ENCODE results near the gene PIP4K2A.

Gene PIP4K2A

DNA sequence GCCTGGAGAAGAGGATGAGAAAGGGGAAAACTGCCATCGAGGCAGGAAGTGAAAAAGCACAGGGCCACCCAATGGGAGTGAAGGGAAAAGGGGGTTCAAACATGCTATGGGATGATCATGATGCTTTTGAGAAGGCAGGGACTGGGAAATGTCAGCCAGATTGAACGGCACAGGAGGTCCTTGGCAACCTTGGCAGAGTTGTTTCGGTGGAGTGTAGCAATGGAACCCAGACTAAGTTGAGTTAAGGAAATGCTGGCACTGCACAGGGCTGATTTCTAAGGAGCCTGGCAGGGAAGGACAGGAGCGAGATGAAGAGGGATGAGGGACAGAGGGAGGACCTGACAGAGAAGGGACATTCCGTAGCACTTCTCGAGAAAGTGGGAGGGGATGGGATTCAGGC lies 101.4 kb downstream of the PIP4K2A start:
- H3K4me1 ChIP-seq (ENCODE audit: control insufficient read depth, low read depth, low read length) = peaks cover 49% of the 10 kb centered on the region
- H3K27ac ChIP-seq (ENCODE audit: low read length) = no peak overlapping the region
- H3K36me3 ChIP-seq (ENCODE audit: control insufficient read depth, low read depth, low read length) = peaks cover 3% of the 10 kb centered on the region
- H3K4me3 ChIP-seq (ENCODE audit: low read length) = no peak overlapping the region
- no peaks in the 10 kb centered on the region for H3K9me3 ChIP-seq (ENCODE audit: control insufficient read depth, low read depth, low read length)
- H3K9ac ChIP-seq (ENCODE audit: low read length) = no peak overlapping the region
- H3K27me3 ChIP-seq (ENCODE audit: control insufficient read depth, insufficient read depth, low read length) = no peaks in the 10 kb centered on the region

DNA sequence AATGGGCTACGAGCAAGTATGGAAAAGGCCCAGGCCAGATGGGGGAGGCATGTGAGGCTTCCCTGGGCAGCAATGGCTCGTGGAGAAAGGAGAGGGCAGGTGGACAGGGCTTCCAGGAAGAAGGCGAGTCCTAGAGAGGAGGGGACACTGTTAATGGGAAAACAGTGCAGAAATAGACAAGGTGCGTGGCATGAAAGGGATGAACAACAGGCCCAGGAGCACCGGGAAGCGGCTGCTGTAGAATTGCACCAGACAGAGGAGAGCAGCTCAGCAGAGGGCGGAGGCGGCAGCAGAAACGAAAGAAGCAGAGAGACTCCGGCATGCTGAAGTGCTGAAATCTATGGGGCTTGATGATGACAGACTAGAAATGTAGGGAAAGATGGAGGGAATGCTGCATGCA lies 102.1 kb downstream of the PIP4K2A start:
- Histone ChIP-seq H3K9ac (ENCODE audit: low read length) (no peak overlapping the region), H3K9me3 (ENCODE audit: control insufficient read depth, low read depth, low read length) (no peaks in the 10 kb centered on the region), H3K27me3 (ENCODE audit: control insufficient read depth, insufficient read depth, low read length) (no peaks in the 10 kb centered on the region), H3K36me3 (ENCODE audit: control insufficient read depth, low read depth, low read length) (peaks cover 3% of the 10 kb centered on the region), H3K4me3 (ENCODE audit: low read length) (no peak overlapping the region), H3K4me1 (ENCODE audit: control insufficient read depth, low read depth, low read length) (peaks cover 43% of the 10 kb centered on the region), H3K27ac (ENCODE audit: low read length) (no peak overlapping the region)

DNA sequence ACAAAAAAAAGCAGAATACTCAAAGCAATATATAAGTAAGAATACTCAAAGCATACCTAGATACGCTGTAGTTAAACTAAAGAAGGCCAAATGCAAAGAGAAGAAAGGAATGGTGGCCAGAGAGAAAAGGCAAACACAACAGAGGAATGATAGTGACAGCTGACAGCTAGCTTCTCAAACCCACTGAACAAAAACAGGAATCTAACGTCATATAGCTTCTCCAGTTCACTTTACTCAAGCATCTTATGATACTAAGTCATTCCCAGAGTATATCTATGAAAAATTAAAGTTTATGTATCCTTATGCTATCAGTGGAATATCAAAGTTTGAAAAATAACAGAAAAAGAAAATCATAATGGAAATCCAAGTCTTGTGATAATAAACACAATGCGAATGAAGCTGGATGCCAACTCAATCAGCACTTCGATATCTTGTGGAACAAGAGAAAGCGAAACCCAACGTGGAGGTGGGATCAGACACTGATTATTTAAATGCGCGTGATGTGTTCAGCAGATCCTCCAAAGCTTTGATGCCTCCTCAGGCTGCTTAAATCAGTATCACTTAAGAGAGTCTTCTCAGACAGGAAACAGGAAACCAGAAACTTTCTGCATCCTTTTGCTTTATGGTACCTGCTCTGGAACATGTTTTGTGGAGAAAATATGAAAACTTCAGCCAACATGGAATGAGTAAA lies 102.8 kb downstream of the PIP4K2A start:
- Histone ChIP-seq H3K36me3 (ENCODE audit: control insufficient read depth, low read depth, low read length) (peaks cover 3% of the 10 kb centered on the region), H3K27me3 (ENCODE audit: control insufficient read depth, insufficient read depth, low read length) (no peaks in the 10 kb centered on the region), H3K4me3 (ENCODE audit: low read length) (no peak overlapping the region), H3K9ac (ENCODE audit: low read length) (no peak overlapping the region), H3K4me1 (ENCODE audit: control insufficient read depth, low read depth, low read length) (peaks cover 39% of the 10 kb centered on the region), H3K27ac (ENCODE audit: low read length) (no peak overlapping the region), H3K9me3 (ENCODE audit: control insufficient read depth, low read depth, low read length) (no peaks in the 10 kb centered on the region)

DNA sequence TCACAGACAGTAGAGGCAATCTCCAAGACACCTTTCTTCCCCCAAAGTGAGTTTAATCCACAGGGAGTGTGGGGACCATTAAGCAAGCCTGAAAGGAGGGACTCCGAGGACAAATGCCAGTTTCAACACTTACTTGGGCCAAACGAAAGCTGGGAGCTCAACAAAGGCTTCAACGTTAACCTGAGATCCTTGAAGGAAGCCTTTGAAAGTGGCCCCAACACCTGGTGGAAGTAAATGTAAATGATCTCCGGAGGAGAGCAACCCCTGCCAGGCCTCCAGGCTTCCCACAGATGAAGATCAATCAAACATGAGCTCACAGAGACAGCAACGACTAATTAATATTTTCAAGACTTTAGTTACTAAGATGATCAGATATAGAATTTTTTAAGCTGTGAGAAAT lies 103.8 kb downstream of the PIP4K2A start:
- peaks cover 32% of the 10 kb centered on the region for H3K4me1 ChIP-seq (ENCODE audit: control insufficient read depth, low read depth, low read length)
- no peak overlapping the region for H3K27ac ChIP-seq (ENCODE audit: low read length)
- no peak overlapping the region for H3K4me3 ChIP-seq (ENCODE audit: low read length)
- H3K9ac ChIP-seq (ENCODE audit: low read length) = no peak overlapping the region
- no peaks in the 10 kb centered on the region for H3K27me3 ChIP-seq (ENCODE audit: control insufficient read depth, insufficient read depth, low read length)
- peaks cover 3% of the 10 kb centered on the region for H3K36me3 ChIP-seq (ENCODE audit: control insufficient read depth, low read depth, low read length)
- H3K9me3 ChIP-seq (ENCODE audit: control insufficient read depth, low read depth, low read length) = no peaks in the 10 kb centered on the region

DNA sequence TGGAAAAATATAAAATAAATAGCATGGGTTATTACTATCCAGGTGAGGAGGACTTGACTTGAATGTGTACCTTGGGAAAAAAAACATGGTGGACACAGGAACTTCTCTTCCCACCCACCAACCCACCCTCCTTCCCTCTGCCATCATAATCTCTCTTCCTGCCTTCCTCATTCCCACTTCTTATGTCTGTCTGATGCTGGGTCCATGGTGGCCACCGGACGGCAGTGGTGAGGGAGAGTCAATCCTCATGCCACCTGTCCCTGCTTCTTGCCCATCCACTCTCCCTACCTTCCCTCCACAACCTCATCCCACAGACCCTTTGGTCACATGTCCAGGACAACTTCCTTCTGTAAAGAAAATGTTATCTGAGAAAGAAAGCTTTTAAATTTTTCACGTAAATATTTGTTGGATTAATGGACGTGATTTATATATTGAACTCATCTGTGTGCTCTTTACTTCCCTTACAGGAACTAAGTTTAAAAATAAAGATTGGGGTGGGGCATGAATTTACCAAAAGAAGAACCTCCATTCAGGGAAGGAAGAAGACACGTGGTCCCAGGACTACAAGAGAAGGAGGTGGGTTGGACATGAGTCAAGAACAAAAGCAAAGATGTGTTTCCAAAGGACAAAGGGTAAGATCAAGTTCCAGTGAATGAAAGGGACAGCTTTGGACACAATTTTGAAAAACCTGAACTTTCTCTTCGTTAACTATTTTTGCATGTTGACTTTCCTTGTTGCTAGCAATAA lies 104.5 kb downstream of the PIP4K2A start:
- Histone ChIP-seq H3K4me3 (ENCODE audit: low read length) (no peak overlapping the region), H3K9ac (ENCODE audit: low read length) (no peak overlapping the region), H3K36me3 (ENCODE audit: control insufficient read depth, low read depth, low read length) (peaks cover 3% of the 10 kb centered on the region), H3K27ac (ENCODE audit: low read length) (no peak overlapping the region), H3K27me3 (ENCODE audit: control insufficient read depth, insufficient read depth, low read length) (no peaks in the 10 kb centered on the region), H3K9me3 (ENCODE audit: control insufficient read depth, low read depth, low read length) (no peaks in the 10 kb centered on the region), H3K4me1 (ENCODE audit: control insufficient read depth, low read depth, low read length) (peaks cover 31% of the 10 kb centered on the region)

DNA sequence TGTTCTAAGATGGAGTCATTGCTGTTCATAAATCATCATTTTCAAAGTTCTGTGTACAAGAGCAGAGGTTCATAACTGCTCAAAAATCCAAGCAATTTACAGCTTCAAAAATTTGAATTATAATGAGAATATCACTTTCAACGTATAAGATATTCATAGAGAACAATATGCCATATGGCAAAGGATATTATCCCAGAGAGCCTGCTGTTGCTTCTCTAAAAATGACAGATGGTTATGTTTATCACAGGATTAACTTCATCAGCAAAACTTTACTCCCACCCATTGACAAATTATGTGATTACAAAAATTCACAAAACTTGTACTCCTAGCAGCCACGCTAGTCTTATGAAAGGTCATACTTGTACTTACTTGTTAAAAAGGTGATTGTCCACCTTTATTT lies 105.1 kb downstream of the PIP4K2A start:
- H3K27ac ChIP-seq (ENCODE audit: low read length) = no peak overlapping the region
- H3K9ac ChIP-seq (ENCODE audit: low read length) = no peak overlapping the region
- H3K9me3 ChIP-seq (ENCODE audit: control insufficient read depth, low read depth, low read length) = no peaks in the 10 kb centered on the region
- H3K4me1 ChIP-seq (ENCODE audit: control insufficient read depth, low read depth, low read length) = peaks cover 25% of the 10 kb centered on the region
- no peak overlapping the region for H3K4me3 ChIP-seq (ENCODE audit: low read length)
- no peaks in the 10 kb centered on the region for H3K27me3 ChIP-seq (ENCODE audit: control insufficient read depth, insufficient read depth, low read length)
- H3K36me3 ChIP-seq (ENCODE audit: control insufficient read depth, low read depth, low read length) = peaks cover 3% of the 10 kb centered on the region

DNA sequence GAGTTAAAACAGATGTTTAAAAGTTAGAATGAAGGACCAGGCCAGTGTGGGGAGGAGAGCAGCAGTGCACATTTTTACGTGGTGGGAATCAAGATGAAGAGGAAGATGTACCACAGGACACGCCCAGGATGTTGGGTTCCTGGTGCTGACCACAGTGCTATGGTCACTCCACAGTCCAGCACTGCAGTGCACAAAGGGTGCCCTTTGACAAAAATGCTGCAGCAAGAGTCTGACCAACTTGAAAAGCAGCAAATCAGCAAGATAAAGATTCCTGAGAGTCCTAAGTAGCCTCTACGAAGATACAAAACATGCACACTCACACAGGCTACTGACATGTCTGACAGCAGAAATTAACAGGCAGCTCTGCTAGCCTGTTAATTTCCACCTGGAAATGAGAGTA lies 107.1 kb downstream of the PIP4K2A start:
- peaks cover 15% of the 10 kb centered on the region for H3K4me1 ChIP-seq (ENCODE audit: control insufficient read depth, low read depth, low read length)

DNA sequence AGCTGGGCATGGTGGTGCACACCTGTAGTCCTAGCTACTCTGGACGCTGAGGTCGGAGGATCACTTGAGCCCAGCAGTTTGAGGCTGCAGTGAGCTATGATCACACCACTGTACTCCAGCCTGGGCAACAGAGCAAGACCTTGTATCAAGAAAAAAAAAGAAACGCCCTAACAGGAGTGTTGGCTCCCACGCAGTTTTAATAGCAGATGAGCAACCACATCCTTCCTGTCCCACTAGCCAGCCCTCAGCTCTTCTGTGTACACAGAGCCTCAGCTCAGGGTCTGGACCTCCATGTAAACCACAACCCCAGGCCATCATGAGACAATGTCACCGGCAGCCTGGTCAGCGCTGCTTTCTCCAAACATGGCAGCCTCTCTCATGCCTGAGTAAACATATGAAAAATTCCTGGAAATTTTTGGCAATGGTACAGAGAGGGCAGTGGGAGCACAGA lies 108.2 kb downstream of the PIP4K2A start:
- Histone ChIP-seq H3K9me3 (ENCODE audit: control insufficient read depth, low read depth, low read length) (no peaks in the 10 kb centered on the region), H3K27me3 (ENCODE audit: control insufficient read depth, insufficient read depth, low read length) (no peaks in the 10 kb centered on the region), H3K4me3 (ENCODE audit: low read length) (no peak overlapping the region), H3K9ac (ENCODE audit: low read length) (no peak overlapping the region), H3K36me3 (ENCODE audit: control insufficient read depth, low read depth, low read length) (peaks cover 3% of the 10 kb centered on the region), H3K27ac (ENCODE audit: low read length) (no peak overlapping the region), H3K4me1 (ENCODE audit: control insufficient read depth, low read depth, low read length) (peaks cover 15% of the 10 kb centered on the region)

More for the DNA sequence above, 107.1 kb downstream of the PIP4K2A start:
- H3K9me3 ChIP-seq (ENCODE audit: control insufficient read depth, low read depth, low read length) = no peaks in the 10 kb centered on the region
- H3K4me3 ChIP-seq (ENCODE audit: low read length) = no peak overlapping the region
- no peaks in the 10 kb centered on the region for H3K27me3 ChIP-seq (ENCODE audit: control insufficient read depth, insufficient read depth, low read length)
- H3K27ac ChIP-seq (ENCODE audit: low read length) = no peak overlapping the region
- H3K9ac ChIP-seq (ENCODE audit: low read length) = no peak overlapping the region
- peaks cover 3% of the 10 kb centered on the region for H3K36me3 ChIP-seq (ENCODE audit: control insufficient read depth, low read depth, low read length)

DNA sequence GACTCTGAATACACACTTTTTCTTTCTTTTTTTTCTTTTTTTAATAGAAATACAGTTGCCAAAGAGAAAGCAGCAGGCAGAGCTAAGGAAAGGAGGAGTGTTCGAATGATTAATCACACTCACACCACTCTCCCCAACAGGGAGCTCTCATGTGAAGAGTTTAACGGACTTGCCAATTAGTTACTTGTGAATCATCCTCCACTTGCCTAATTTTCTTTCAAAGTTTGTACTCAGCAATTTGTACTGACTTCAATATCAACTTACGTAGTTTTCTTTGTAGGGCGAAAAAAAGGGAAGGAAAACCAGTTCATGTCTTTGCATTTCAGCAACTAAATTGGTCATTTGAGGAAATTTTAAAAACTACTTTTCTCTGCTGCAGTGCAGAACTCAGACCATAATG lies 109.2 kb downstream of the PIP4K2A start:
- peaks cover 8% of the 10 kb centered on the region for H3K4me1 ChIP-seq (ENCODE audit: control insufficient read depth, low read depth, low read length)
- no peak overlapping the region for H3K27ac ChIP-seq (ENCODE audit: low read length)
- H3K9ac ChIP-seq (ENCODE audit: low read length) = no peak overlapping the region
- H3K36me3 ChIP-seq (ENCODE audit: control insufficient read depth, low read depth, low read length) = peaks cover 3% of the 10 kb centered on the region
- H3K9me3 ChIP-seq (ENCODE audit: control insufficient read depth, low read depth, low read length) = no peaks in the 10 kb centered on the region
- no peak overlapping the region for H3K4me3 ChIP-seq (ENCODE audit: low read length)
- no peaks in the 10 kb centered on the region for H3K27me3 ChIP-seq (ENCODE audit: control insufficient read depth, insufficient read depth, low read length)

DNA sequence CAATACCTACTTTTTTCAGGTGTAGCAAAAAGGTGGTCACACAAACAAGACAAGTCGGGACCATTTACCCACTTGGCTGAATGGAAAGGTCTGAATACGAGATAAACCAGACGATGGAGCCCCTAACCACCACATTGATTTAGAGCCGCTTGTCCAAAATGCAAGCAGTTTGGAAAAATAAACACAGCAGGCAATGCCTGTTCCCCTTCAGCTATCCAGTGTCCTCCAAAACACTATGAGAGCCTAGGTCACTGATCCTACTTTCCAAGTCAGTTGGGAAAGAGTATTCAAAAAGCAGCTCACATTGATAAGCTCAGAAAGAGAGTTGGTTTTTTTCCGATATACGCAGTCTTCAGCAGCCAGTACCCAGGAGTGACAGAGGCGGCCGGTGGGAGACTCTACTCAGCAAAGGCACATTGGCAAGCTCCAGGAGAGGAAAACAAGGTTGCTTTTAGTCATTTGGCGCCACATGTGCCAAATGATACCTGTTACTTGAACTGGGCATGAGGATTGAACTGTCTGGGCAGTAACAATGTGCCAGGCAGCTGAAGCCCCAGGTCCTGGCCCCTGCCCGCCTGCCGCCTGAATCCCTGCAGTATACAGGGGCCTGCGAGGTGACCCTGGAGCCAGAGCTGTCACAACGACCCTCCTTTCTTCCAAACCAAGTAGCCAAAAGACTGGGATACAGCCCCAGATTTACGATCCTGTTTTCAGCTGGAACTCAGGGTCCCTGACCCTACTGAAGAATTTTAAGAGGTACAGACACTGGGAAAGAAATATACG lies 109.8 kb downstream of the PIP4K2A start:
- Histone ChIP-seq H3K27me3 (ENCODE audit: control insufficient read depth, insufficient read depth, low read length) (no peaks in the 10 kb centered on the region), H3K4me1 (ENCODE audit: control insufficient read depth, low read depth, low read length) (peaks cover 5% of the 10 kb centered on the region), H3K27ac (ENCODE audit: low read length) (no peak overlapping the region), H3K4me3 (ENCODE audit: low read length) (no peak overlapping the region), H3K9ac (ENCODE audit: low read length) (no peak overlapping the region), H3K9me3 (ENCODE audit: control insufficient read depth, low read depth, low read length) (no peaks in the 10 kb centered on the region), H3K36me3 (ENCODE audit: control insufficient read depth, low read depth, low read length) (peaks cover 3% of the 10 kb centered on the region)

DNA sequence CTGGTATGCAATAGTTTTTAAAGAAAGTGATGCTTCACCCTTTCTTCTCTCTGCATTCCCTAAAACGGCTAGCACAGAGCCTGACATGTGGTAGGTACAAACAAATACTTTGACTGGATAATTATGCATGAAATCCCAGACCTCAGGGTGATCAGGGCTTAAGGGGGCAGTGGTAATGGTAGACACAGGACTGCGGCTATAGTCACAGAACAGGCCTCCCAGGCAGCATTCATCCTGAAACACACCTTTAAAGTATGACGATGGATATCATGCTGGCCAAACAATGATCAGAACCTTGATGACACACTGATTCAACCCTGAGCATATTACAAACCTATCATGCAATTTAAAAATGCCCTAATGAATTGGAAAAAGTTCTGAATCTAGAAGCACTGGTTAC lies 110.8 kb downstream of the PIP4K2A start:
- H3K4me3 ChIP-seq (ENCODE audit: low read length) = no peak overlapping the region
- no peak overlapping the region for H3K9ac ChIP-seq (ENCODE audit: low read length)
- no peaks in the 10 kb centered on the region for H3K9me3 ChIP-seq (ENCODE audit: control insufficient read depth, low read depth, low read length)
- peaks cover 5% of the 10 kb centered on the region for H3K4me1 ChIP-seq (ENCODE audit: control insufficient read depth, low read depth, low read length)
- no peak overlapping the region for H3K27ac ChIP-seq (ENCODE audit: low read length)
- no peaks in the 10 kb centered on the region for H3K27me3 ChIP-seq (ENCODE audit: control insufficient read depth, insufficient read depth, low read length)
- H3K36me3 ChIP-seq (ENCODE audit: control insufficient read depth, low read depth, low read length) = no peaks in the 10 kb centered on the region
